H9 (cell line): ENCODE measurements around the gene TFAP2C. TPM values are rescaled to one million over a fixed set of nuclear protein-coding genes. Genes with fewer than 3 reads are reported as not detected.

Experiments used
- DNase-seq: peaks from one replicate; pipeline ENCODE4 v3.0.0-alpha.2; 2017
- H2AFZ ChIP-seq: one replicate; pipeline ENCODE4 v1.6.1; 2013; ENCODE audit warnings: mild to moderate bottlenecking, low read length, control low read depth, moderate library complexity
- H2AK5ac ChIP-seq: 2 replicates; pipeline ENCODE4 v1.6.1; 2013; ENCODE audit warnings: low read length, control low read depth, mixed read lengths; ENCODE audit not compliant: insufficient read length
- H2BK120ac ChIP-seq: one replicate; pipeline ENCODE4 v1.6.1; 2013; ENCODE audit warnings: low read depth, mild to moderate bottlenecking, low read length, control low read depth, inconsistent platforms; ENCODE audit not compliant: poor library complexity, severe bottlenecking
- H2BK12ac ChIP-seq: 2 replicates; pipeline ENCODE4 v1.6.1; 2013; ENCODE audit warnings: low read length, control low read depth, mixed read lengths, low read depth; ENCODE audit not compliant: insufficient read length
- H2BK15ac ChIP-seq: 2 replicates; pipeline ENCODE4 v1.6.1; 2013; ENCODE audit warnings: low read depth, low read length, control low read depth
- H2BK20ac ChIP-seq: one replicate; pipeline ENCODE4 v1.6.1; 2013; ENCODE audit warnings: low read depth, mild to moderate bottlenecking, low read length, control low read depth, inconsistent platforms; ENCODE audit not compliant: poor library complexity, severe bottlenecking
- H2BK5ac ChIP-seq: 2 replicates; pipeline ENCODE4 v1.6.1; 2013; ENCODE audit warnings: low read length, control low read depth, mixed read lengths; ENCODE audit not compliant: insufficient read length
- H3K14ac ChIP-seq: 2 replicates; pipeline ENCODE4 v1.6.1; 2013; ENCODE audit warnings: low read length, control low read depth; ENCODE audit not compliant: insufficient read depth
- H3K18ac ChIP-seq: 2 replicates; pipeline ENCODE4 v1.6.1; 2013; ENCODE audit warnings: low read depth, mild to moderate bottlenecking, mixed read lengths, low read length, control low read depth; ENCODE audit not compliant: insufficient read length
- H3K23ac ChIP-seq: 2 replicates; pipeline ENCODE4 v1.6.1; 2013; ENCODE audit warnings: low read length, control low read depth, mixed read lengths, low read depth; ENCODE audit not compliant: insufficient read length
- H3K23me2 ChIP-seq: 2 replicates; pipeline ENCODE4 v1.6.1; 2013; ENCODE audit warnings: low read depth, mild to moderate bottlenecking, mixed read lengths, low read length, control low read depth; ENCODE audit not compliant: insufficient read length, poor library complexity, severe bottlenecking
- H3K27ac ChIP-seq: 2 replicates; pipeline ENCODE4 v1.5.1; 2013; ENCODE audit warnings: low read length, control low read depth, mixed read lengths, low read depth; ENCODE audit not compliant: insufficient read length
- H3K27me3 ChIP-seq: 2 replicates; pipeline ENCODE4 v1.6.1; 2013; ENCODE audit warnings: low read length, control low read depth, inconsistent platforms; ENCODE audit not compliant: insufficient read depth
- H3K4ac ChIP-seq: 2 replicates; pipeline ENCODE4 v1.6.1; 2013; ENCODE audit warnings: low read depth, mild to moderate bottlenecking, control low read depth, inconsistent platforms, low read length, moderate library complexity
- H3K4me1 ChIP-seq: 2 replicates; pipeline ENCODE4 v1.6.1; 2013; ENCODE audit warnings: low read length, control low read depth, inconsistent platforms; ENCODE audit not compliant: insufficient read depth
- H3K4me2 ChIP-seq: 2 replicates; pipeline ENCODE4 v1.6.1; 2013; ENCODE audit warnings: low read length, control low read depth, mixed read lengths; ENCODE audit not compliant: insufficient read length, insufficient read depth
- H3K56ac ChIP-seq: 2 replicates; pipeline ENCODE4 v1.6.1; 2013; ENCODE audit warnings: low read depth, mild to moderate bottlenecking, mixed read lengths, low read length, control low read depth; ENCODE audit not compliant: insufficient read length
- H3K79me1 ChIP-seq: 2 replicates; pipeline ENCODE4 v1.6.1; 2013; ENCODE audit warnings: low read depth, mild to moderate bottlenecking, moderate library complexity, low read length, control low read depth, inconsistent platforms; ENCODE audit not compliant: insufficient read depth, poor library complexity, severe bottlenecking
- H3K79me2 ChIP-seq: 2 replicates; pipeline ENCODE4 v1.6.1; 2013; ENCODE audit warnings: low read length, control low read depth, inconsistent platforms; ENCODE audit not compliant: insufficient read depth
- H3K9ac ChIP-seq: 2 replicates; pipeline ENCODE4 v1.6.1; 2013; ENCODE audit warnings: low read length, control low read depth, mixed read lengths; ENCODE audit not compliant: insufficient read length; ENCODE audit errors: extremely low read depth
- H3K9me3 ChIP-seq: one replicate; pipeline ENCODE4 v1.6.1; 2013; ENCODE audit warnings: low read depth, low read length, inconsistent platforms; ENCODE audit not compliant: control insufficient read depth
- H3T11ph ChIP-seq: one replicate; pipeline ENCODE4 v1.6.1; 2013; ENCODE audit warnings: mild to moderate bottlenecking, low read length, control low read depth, inconsistent platforms
- H4K20me1 ChIP-seq: one replicate; pipeline ENCODE4 v1.6.1; 2013; ENCODE audit not compliant: control insufficient read depth, insufficient read length, insufficient read depth
- H4K5ac ChIP-seq: 2 replicates; pipeline ENCODE4 v1.6.1; 2013; ENCODE audit warnings: low read depth, mild to moderate bottlenecking, mixed read lengths, low read length, control low read depth; ENCODE audit not compliant: insufficient read length
- H4K8ac ChIP-seq: replicated peaks from 2 replicates; pipeline ENCODE4 v1.6.1; 2013; ENCODE audit warnings: low read length, control low read depth, mixed read lengths, low read depth; ENCODE audit not compliant: insufficient read length
- H4K91ac ChIP-seq: 2 replicates; pipeline ENCODE4 v1.6.1; 2013; ENCODE audit warnings: low read depth, mild to moderate bottlenecking, moderate library complexity, mixed read lengths, low read length, control low read depth; ENCODE audit not compliant: insufficient read length
- H3K27ac Mint-ChIP-seq, 3 experiments: 2 replicates in 2 of 3; 3 replicates in 1 of 3; pipeline ENCODE4 v1.8.0; 2020 to 2021; ENCODE audit warnings: mixed read lengths in 3 of 3, mild to moderate bottlenecking in 1 of 3, moderate library complexity in 1 of 3
- H3K27me3 Mint-ChIP-seq: 2 replicates; pipeline ENCODE4 v1.8.0; 2021; ENCODE audit warnings: low read depth, mild to moderate bottlenecking, moderate library complexity, mixed read lengths
- H3K36me3 Mint-ChIP-seq, 3 experiments: 2 replicates in 2 of 3; 3 replicates in 1 of 3; pipeline ENCODE4 v1.8.0; 2020 to 2021; ENCODE audit warnings: low read depth in 3 of 3, mixed read lengths in 3 of 3; ENCODE audit not compliant: insufficient read depth in 1 of 3
- H3K4me1 Mint-ChIP-seq, 2 experiments: 2 replicates each; pipeline ENCODE4 v1.8.0; 2020; ENCODE audit warnings: mixed read lengths in 2 of 2
- H3K4me3 Mint-ChIP-seq, 2 experiments: 2 replicates in 1 of 2; 3 replicates in 1 of 2; pipeline ENCODE4 v1.8.0; 2020 to 2021; ENCODE audit warnings: mild to moderate bottlenecking in 2 of 2, mixed read lengths in 2 of 2, moderate library complexity in 1 of 2
- H3K9me3 Mint-ChIP-seq, 2 experiments: 2 replicates in 1 of 2; 3 replicates in 1 of 2; pipeline ENCODE4 v1.8.0; 2020; ENCODE audit warnings: mild to moderate bottlenecking in 2 of 2, mixed read lengths in 2 of 2, moderate library complexity in 1 of 2
- WGBS: extraction: QIAGEN DNeasy Blood & Tissue Kit; methylation state at CpG from one replicate; pipeline ENCODE4 v1.1.7; 2013; ENCODE audit warnings: missing lambda C conversion rate, low lambda C conversion rate, mixed read lengths; ENCODE audit not compliant: insufficient read length; ENCODE audit errors: extremely low coverage; 5-methylcytosine and 5-hydroxymethylcytosine counted together
- total RNA-seq: library from RNA; stranded (reverse); gene quantifications from 2 replicates; pipeline ENCODE4 v1.2.1, GENCODE V29; 2021
- TF ChIP-seq, protein P1 (sequence below): fragments of 200-600 bp; sonication (generic); conservative IDR thresholded peaks from 3 replicates; pipeline ENCODE4 v1.8.0; 2021; ENCODE audit warnings: antibody characterized with exemption, mild to moderate bottlenecking

Gene TFAP2C
- total RNA-seq, 1 experiment from 2014 or later = 24.3 TPM

DNA sequence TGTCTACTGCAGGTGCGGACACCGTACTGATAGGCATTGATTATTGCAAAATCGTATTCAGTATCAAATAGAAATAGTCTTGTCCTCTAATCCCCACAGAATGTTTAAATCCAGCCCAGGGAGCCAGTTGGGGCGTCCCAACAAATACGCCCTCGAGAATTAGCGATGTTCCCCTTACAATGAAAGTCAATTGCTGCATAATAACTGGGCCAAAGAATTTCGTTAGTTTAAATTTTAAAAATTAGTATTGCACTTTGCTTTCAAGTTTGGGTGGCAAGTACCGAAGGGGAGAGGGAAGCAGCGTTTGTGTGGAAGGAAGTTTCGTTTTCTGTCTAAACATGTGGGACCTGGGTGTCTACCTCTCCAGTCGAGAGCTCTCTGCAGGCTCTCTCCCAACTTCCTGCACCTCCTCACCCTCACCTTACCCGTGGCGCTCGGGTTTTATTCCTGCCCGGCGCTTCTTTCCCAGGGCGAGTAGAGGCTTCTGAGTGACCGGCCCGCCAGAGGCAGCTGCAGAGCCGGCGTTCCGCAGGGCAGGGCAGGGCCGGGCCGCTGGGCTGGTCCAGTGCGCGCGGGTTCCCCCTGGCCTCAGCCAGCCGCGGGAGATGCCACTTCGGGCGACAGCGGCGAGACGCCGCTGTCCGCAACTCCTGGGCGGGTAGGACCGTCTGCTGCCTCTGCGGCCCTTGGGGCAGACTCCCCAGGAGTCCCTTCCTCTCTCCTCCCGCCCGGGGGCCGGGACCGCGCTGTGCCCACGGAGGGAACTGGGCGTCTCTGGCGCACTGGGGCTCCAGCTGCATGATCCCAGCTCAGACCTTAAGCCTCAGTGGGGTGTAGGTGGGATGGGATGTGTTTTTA, 862 bp upstream of the TFAP2C start:
- DNase-seq = peak; percentile 49
- Histone ChIP-seq H3T11ph (no peak overlapping the region), H3K4me1 (peaks cover 5% of the 10 kb centered on the region), H2BK5ac (no peak overlapping the region), H3K27ac (no peak overlapping the region), H3K79me2 (no peaks in the 10 kb centered on the region), H3K27me3 (peaks cover 41% of the 10 kb centered on the region), H2BK120ac (no peak overlapping the region), H3K9me3 (no peaks in the 10 kb centered on the region), H2AFZ (no peak overlapping the region), H4K20me1 (no peaks in the 10 kb centered on the region), H4K5ac (no peak overlapping the region), H3K9ac (no peak overlapping the region), H2BK20ac (no peak overlapping the region), H3K56ac (no peak overlapping the region), H2BK15ac (no peak overlapping the region), H2AK5ac (no peak overlapping the region), H3K14ac (no peak overlapping the region), H3K18ac (no peak overlapping the region), H3K4ac (no peak overlapping the region), H3K23me2 (peaks cover 54% of the 10 kb centered on the region), H3K79me1 (no peaks in the 10 kb centered on the region), H4K91ac (no peak overlapping the region), H2BK12ac (no peak overlapping the region), H4K8ac (no peak overlapping the region), H3K4me2 (peak overlapping the region; percentile 97), H3K23ac (no peak overlapping the region)
- Mint-ChIP-seq H3K4me1 (peaks cover 43 to 46% of the 10 kb centered on the region in 2 experiments), H3K9me3 (no peaks in the 10 kb centered on the region; a peak in 2 of 5 replicates), H3K4me3 (peak overlapping the region; percentile 81 to 88), H3K27me3 (peaks cover 61% of the 10 kb centered on the region), H3K36me3 (peaks cover 0 to 13% (median 13%) of the 10 kb centered on the region in 3 experiments; a peak in 5 of 7 replicates), H3K27ac (no peak overlapping the region)
- TF ChIP-seq, protein P1, sequence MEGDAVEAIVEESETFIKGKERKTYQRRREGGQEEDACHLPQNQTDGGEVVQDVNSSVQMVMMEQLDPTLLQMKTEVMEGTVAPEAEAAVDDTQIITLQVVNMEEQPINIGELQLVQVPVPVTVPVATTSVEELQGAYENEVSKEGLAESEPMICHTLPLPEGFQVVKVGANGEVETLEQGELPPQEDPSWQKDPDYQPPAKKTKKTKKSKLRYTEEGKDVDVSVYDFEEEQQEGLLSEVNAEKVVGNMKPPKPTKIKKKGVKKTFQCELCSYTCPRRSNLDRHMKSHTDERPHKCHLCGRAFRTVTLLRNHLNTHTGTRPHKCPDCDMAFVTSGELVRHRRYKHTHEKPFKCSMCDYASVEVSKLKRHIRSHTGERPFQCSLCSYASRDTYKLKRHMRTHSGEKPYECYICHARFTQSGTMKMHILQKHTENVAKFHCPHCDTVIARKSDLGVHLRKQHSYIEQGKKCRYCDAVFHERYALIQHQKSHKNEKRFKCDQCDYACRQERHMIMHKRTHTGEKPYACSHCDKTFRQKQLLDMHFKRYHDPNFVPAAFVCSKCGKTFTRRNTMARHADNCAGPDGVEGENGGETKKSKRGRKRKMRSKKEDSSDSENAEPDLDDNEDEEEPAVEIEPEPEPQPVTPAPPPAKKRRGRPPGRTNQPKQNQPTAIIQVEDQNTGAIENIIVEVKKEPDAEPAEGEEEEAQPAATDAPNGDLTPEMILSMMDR = no peak
- WGBS = no CpG with 5 or more reads among the region's 48 CpGs
